HG03457 (cell line): Measurements from ENCODE around the gene SPECC1L.
"Not testable (repeated sequence)": the region's sequence is repeated elsewhere in the genome, so short reads cannot be mapped to it uniquely, and the experiment has no call there.

ENCODE experiments used
- ATAC-seq: cut with Tn5 transposase; IDR thresholded peaks from one replicate; pipeline ENCODE4 v1.9.1; 2021; ENCODE audit warnings: moderate number of reproducible peaks; ENCODE audit not compliant: unreplicated experiment

SPECC1L gene

DNA sequence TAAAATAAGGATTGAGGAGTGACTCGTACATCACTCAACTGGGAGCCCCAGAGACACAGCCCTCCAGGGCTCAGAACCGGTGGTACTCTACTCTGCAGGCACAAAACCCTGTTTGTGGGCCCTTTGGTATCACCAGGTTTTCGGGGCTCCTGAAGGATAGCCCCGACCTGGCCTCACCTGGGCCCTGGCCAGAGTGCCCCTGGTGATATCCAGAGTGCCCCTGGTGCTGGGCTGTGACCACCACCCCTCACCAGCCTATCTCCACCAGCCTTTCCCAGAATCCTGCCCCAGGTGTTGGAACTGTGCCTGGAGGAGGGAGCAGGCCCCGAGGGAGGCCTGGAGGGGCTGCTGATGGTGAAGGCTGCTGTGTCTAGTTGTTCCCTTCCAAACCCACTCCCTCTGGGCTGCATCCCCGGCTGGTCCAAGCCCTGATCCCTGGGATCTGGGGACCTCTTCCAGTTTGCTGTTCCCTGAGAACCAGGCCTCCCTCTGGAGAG is 23.6 kb upstream of the SPECC1L start:
- no peak for ATAC-seq

DNA sequence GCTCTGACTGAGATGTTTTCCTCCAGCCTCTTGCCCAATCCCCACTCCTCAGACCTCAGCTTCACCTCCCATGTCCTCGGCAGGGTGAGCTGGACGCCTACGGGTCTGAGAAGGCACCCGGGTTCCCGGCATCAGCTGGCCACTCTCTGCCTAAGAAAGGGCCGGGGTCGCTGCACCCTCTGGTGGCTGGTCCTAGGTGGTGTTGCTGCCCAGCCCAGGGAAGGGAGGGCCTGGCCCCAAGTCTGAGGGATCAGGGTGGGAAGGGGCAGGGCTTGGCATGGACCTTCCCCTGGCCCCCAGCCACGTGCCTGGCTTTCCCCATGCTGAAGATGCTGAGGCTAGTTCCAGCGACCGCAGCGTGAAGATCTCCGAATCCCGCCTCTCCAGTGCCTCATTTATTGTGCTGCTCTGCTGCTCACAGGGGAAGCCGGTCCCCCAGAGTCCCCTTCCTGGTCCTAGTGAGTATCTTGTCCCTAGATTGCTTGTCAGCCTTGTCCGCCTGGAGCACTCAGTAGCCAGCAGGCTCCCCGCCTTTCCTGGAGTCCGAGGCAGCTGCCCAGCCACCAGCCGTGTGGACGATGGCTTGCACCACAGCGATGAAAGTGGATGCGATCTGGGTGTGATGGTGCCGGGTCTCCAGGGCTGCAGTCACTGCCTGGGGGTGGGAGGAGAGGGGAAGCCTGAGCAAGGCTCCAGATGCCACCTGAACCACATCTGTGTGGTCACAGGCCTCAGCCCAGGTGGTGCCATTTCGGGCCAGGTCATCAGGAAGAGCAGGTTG is 22.9 kb upstream of the SPECC1L start:
- no peak for ATAC-seq

DNA sequence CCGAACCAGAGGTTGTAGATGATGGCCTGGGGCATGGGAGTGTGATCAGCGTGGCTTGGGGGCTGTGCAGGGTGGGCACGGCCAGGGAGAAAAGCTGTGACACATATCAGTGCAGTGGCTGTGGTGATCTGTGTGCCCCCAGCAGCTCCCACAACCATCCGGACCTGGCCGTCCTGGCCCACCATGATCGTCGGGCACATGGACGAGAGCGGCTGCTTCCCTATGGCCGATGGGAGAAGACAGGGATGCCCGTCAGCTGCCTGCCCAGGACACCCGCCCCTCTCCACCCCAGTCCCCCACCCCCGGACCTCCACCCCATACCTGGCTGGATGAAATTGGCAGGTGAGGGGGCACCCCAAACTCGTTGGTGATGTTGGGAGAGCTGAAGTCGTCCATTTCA is 22.0 kb upstream of the SPECC1L start:
- ATAC-seq, result not testable (repeated sequence)

DNA sequence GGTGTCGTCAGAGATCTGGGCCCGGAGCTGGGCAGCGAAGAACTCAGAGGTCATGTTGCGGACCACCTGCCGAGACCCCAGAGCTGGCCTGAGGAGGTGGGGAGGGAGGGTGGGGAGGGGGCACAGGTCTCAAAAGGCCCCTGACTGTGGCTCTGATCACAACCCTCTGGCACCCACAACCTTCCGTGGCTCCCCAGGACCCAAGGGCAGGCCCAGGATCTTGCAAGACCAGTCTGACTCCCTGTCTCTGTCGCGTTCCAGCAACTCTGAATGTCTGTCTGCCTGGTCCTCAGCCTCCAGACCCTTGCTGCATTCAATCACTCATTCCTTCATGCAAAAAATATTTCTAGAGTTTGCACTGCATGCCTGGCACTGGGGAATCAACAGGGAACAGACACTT is 21.2 kb upstream of the SPECC1L start:
- not testable (repeated sequence) for ATAC-seq

DNA sequence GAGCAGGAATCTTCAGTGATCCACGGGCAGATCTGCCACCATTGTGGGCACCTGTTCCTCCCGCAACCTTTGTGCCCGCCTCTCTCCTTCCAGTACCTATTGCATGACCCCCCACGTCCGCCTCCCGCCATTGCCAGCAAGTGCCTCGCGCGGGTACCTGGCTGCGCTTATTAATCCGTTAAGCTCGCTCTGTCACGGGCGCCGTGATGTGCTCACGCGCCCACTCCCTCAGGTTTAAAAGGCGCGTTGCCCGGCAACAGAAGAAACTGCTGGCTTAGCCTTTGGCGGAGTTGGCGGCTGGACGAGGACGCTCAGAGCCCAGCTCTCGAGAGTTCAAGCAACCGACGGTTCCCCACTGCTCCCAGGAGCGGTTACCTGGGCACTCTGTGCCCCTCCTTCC is 19.3 kb upstream of the SPECC1L start:
- not testable (repeated sequence) for ATAC-seq

DNA sequence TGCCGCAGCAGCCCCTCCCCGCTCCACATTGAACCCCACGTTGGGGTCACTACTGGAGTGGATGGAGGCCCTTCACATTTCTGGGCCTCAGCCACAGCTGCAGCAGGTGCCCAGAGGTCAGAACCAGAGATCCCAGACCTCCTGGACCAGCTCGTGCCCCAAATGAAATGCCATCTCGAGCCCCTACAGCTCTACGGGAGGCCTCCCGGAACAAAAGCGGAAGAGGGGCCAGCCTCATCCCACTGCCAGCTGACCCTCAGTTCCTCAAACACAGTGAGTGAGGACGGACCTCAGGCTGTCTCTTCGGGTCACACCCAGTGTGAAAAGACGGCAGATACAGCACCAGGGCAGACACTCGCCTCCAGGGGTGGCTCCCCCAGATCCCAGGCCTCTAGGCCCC is 17.5 kb upstream of the SPECC1L start:
- not testable (repeated sequence) for ATAC-seq

DNA sequence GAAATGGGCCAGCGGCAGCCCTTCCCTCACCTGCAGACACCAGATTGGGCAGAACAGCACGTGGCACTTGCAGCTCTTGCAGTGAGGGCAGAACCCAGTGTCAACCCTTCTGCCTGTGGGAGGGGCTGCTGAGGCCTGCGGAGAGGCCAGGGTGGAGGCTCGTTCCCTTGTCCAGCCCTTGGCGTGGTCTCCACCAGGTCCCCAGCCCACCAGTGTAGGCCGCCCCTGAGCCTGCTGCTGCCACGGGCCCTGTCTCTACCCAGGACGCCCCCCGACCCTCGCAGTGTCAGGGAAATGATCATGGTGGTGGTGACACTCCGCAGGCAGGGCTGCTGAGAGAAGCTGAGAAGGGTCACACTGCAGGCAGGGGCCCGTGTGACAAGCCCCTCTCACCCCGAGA is 14.5 kb upstream of the SPECC1L start:
- not testable (repeated sequence) for ATAC-seq

DNA sequence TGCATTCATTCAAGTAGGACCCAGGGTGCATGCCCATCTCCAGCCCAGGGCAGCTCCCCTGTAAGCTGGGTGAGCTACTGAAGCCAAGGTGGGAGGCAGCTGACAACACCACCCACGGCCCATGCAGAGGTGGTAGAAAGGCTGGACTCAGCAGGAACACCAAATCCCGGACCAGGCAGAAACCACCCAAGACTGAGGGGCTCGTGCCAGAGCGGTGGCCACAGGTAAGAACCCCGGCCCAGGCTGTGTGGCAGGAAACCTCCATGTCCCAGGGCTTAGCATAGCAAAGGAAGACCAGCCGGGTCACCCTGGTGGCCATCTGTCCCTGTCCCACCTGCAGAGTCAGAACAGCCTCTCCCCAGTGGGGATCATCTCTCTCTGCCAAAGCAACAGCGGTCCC is 13.9 kb upstream of the SPECC1L start:
- not testable (repeated sequence) for ATAC-seq

DNA sequence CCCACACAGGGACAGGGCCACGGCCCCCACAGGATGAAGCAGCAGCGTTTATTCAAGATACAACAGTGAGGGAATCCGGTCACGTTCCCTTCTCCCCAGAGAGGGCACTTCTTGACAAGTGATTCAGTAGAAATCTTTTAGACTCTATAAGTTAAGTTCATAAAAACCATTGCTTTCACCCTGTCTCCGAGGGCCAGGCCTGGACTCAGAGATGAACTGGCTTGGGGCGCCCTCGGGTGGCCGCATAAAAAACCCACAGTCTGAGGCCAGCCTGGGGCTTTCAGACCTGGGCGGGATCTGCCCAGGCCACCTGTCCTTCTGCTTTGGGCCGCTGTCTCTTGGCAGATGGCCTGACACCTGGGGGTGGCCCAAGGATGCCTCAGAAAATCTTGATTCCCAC is 11.2 kb upstream of the SPECC1L start:
- not testable (repeated sequence) for ATAC-seq

DNA sequence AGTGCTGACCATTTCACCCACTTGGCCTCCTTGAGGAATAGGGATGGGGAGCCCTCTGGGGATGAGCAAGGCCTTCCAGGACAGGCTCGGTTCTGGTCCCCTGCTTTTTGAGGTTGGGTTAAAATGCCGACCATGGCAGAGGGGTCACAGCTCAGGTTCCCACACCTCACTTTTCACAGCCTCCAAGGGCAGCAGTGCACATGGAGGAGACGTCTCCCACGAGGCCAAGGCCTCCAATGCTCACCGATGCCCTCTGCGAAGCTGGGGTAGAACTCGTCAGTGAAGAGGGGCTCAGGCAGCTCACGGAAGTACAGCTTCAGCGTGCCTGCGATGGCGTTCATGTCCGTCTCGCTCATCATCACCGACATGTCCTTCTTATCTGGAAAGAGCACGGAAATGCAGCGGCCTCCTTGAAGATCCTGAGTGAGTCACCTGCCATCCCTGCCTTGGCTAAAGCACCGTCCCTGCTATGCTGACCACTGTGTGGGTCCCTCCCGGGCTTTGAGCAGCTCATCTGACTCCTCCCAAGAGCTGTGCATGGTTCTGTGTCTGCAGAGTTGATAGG is 8.4 kb upstream of the SPECC1L start:
- ATAC-seq, result not testable (repeated sequence)

DNA sequence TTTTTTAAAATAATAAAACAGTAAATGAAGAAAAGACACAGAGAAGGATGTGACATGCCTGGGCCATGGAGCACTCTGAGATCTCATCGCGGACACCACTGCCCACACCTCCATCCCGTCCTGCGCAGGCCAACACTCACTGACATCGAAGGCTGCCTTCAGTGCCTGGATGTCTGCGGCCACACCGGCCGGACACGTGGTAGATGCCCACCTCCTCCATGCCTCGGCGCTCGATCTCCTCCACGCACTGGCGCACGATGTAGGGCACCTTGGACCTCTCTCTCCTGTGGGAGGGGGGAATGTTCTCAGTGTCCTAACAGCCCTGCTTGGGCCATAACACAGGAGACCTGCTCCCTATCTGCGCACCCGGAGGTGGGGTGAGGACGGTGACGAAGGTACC is 7.2 kb upstream of the SPECC1L start:
- not testable (repeated sequence) for ATAC-seq

DNA sequence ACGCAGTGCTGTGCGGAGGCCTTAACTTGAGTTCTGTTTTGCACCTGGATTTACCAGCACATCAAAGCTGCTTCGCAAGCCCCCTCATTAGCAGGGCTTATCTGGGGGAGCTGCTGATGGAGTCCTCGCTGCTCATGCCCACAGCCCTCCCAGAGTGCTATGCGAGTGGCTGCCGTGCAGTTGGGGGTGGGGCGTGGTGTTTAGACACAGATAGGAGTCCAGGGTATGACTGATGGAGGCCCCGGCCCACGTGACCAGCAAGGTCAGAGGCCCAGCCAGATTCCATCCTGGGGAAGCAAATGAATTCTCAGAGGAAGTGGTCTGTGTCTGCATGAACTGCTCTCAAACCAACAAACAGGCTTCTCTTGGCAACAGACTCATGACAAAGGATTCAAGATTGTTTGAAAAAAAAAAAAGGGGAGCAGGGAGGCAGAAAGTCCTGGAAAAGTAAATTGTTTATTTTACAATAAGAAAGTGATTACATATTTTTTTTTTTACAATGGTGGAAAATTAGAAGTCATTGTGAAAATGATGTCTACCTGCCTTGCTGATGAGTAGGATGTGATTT is 6.2 kb upstream of the SPECC1L start:
- ATAC-seq, result not testable (repeated sequence)

DNA sequence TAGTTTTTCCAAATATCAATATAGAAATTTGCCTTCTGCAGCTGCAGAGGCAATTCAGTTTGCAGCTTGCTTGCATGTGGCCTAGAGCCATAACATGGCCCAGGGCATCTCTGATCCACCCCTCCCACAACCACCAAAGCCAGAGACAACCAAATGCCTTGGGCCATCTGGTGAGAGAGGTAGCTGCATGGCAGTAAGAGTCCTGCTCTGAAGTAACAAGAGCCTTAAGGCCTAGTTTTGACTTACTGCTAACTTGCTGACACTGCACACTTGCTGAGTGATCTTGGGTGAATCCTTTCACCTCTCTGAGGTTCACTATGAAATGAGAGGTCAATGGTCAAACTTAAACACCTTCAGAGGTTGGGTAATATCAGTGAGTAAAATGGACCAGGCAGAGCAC is 4.9 kb upstream of the SPECC1L start:
- no peak for ATAC-seq

DNA sequence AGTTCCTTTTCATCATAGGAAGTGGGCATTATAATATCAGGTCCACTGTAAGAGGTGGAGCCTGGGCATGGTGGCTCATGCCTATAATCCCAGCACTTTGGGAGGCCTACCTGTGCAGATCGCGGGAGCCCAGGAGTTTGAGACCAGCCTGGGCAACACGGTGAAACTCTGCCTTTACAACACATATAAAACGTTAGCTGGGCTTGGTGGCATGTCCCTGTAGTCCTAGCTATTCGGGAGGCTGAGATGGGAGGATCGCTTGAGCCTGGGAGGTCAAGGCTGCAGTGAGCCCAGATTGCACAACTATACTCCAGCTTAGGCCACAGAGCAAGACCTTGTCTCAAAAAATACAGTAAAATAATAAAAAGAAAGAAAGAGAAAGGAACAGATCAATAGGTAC is 4.1 kb upstream of the SPECC1L start:
- not testable (repeated sequence) for ATAC-seq

DNA sequence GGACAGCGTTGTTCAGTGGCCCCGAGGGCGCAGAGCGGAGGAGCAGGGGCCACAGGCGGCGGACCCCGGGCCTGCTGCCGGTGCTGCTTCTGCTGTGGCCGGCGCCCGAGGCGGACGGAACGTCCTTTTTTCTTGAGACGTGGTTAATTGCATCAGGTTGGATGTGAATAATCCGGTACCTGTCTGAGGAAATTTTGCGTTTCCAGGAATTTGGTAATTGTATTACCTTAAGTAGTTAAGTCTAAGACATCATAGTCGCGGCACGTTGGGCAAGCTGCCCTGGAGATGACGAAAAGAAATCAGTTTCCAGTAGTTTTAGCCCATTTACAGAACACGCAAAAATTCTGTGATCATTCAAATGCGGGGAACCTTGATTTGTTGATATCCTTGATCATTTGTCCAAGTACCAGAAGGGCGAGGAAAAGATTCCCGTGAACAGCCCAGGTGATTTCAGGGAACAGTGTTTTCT is 789 bp downstream of the SPECC1L start:
- ATAC-seq, result no peak

DNA sequence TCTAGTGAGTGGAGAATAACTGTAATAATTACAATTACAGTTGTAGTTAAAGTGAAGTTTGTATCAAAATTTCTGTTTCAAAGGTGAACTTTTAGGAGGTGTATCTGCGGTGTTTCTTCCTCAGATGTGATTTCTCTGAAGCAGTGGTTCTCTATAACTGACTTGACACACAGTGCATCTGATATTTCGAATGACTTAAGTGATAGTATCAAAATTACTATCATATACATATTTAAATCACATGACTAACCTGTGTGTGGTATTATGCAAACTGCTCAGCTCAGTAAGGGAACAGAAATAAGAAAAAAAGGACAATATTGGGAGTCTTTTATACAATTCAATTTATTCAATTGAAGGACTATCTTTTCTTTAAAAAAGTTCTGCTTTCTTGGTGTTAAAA is 2.4 kb downstream of the SPECC1L start:
- not testable (repeated sequence) for ATAC-seq

DNA sequence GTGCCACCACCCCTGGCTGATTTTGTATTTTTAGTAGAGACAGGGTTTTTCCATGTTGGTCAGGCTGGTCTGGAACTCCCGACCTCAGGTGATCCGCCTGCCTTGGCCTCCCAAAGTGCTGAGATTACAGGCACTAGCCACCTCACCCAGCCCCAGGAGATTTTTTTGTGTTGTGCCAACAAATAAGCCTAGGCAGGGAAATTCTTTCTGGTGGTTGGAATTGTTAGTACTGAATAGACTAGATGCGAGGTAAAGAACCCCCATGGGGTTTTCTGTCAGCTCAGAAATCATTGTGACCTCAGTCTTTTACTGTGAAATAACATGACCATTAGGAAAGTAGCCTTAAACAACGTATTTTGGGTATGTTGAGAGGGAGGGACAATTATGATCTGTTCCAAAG is 3.3 kb downstream of the SPECC1L start:
- ATAC-seq, result not testable (repeated sequence)

DNA sequence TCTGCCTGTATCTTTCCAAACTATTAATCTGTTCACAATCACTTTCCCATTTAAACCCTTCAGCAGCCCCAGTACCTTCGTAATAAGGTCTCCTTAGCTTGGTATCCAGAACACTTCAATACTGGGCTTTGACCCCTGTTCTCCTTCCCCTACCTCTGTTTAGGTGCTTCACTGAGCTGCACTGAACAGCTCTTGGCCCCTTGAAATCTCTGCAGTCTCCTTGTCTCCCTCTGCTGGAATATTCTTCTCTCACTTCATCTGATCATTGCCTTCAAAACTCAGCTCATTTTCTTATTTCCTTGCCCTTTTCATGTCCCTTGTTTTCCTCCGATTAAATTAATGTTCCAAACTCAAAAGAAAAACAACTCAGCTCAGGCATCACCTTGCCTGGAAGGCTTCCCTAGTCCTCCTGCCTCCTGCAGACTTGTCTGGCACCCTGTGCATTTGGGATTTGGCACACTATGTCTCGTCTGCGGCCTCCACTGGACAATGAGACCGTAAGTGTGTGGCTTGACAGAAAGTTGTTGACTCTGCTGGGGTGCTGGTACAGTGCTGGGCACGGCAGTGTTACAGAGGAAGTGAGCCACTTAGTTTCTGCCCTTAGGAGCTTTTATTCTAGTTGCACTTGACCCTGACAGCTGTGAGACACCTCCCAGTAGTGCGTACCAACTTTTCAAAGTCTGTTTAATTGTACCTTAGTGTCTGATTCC is 4.2 kb downstream of the SPECC1L start:
- not testable (repeated sequence) for ATAC-seq

DNA sequence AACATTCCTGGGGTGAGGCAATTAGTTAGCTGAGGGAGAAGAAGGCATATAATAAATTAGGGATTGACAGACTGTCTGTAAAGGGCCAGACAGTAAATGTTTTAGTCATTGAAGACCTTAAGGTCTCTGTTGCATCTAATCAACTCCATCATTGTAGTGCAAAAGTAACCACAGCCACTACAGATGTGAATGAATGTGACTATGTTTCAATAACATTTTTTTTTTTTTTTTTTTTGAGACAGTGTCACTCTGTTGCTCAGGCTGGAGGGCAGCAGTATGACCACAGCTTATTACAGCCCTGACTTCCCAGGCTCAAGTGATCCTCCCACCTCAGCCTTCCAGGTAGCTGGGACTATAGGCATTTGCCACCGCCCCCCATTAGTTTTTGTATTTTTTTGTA is 9.7 kb downstream of the SPECC1L start:
- ATAC-seq, result not testable (repeated sequence)

DNA sequence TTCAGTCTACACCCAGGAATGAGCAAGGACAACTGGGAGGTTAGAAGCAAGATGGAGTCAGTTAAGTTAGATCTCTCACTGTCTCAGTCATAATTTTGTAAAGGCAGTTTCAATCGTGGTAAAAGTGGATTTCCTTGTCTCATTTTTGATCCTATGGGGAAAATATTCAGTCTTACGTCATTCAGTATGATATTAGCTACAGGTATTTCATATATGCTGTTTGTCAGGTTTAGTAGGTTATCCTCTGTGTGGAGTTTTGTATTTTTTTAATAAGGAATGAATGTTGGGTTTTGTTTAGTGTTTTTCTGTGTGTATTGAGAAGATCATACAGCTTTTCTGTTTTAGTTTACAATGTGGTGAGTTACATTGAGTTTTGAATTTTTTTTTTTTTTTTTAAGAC is 11.8 kb downstream of the SPECC1L start:
- ATAC-seq, result no peak

DNA sequence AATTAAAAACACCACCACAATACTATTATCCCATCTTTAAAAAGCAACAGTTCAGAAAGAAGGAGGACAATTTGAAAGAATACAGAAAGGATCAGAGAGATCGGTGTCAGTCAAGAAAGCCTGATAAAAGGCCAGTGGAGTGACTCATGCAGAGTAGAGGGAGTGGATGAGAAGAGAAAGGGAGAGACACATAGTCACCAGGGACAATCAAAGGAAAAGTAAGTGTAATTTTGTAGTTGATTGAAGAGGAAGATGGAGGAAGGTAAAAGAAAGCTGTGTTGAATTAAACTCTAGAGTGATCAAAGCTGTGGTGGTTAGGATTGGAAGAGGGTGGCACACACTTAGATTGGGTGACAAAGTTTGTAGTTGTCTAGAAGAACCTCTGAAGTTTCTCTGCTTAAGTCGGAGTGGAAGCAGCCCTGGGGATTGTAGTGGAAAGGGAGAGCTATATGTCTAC is 14.1 kb downstream of the SPECC1L start:
- no peak for ATAC-seq
